Measurements from ENCODE around the gene CGNL1.

The CGNL1 gene

GRCh38 chr15:57376696-57377477 lies 582 bp downstream of the CGNL1 start:
- DNase-seq (ENCODE audit: low spot score) = peak; percentile 40

DNA sequence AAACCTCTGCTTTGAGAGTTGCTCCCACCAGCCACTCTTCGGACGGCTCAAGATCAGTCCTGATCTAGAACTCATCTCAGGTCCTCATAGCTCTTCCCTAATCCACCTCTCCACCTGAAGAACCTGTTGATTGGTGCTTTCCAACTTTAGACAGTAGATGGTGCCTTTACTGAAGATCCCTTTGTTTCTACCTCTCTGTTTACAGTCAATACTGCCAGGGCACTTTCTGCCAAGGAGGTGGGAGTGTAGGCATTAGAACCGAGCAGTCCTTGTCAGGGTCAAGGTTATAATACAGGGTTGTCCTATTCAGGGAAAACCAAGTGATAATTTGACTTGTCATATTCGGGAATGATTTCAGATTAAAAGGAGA lies 1.2 kb downstream of the CGNL1 start:
- TF ChIP-seq, protein P1, sequence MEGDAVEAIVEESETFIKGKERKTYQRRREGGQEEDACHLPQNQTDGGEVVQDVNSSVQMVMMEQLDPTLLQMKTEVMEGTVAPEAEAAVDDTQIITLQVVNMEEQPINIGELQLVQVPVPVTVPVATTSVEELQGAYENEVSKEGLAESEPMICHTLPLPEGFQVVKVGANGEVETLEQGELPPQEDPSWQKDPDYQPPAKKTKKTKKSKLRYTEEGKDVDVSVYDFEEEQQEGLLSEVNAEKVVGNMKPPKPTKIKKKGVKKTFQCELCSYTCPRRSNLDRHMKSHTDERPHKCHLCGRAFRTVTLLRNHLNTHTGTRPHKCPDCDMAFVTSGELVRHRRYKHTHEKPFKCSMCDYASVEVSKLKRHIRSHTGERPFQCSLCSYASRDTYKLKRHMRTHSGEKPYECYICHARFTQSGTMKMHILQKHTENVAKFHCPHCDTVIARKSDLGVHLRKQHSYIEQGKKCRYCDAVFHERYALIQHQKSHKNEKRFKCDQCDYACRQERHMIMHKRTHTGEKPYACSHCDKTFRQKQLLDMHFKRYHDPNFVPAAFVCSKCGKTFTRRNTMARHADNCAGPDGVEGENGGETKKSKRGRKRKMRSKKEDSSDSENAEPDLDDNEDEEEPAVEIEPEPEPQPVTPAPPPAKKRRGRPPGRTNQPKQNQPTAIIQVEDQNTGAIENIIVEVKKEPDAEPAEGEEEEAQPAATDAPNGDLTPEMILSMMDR (IDR thresholded peaks at IDR 0.05; ENCODE audit: extremely low read depth, missing control alignments) = no peak

More at GRCh38 chr15:57376696-57377477, 582 bp downstream of the CGNL1 start:
- TF ChIP-seq, protein P1 (IDR thresholded peaks at IDR 0.05; ENCODE audit: extremely low read depth, missing control alignments) = no peak

DNA sequence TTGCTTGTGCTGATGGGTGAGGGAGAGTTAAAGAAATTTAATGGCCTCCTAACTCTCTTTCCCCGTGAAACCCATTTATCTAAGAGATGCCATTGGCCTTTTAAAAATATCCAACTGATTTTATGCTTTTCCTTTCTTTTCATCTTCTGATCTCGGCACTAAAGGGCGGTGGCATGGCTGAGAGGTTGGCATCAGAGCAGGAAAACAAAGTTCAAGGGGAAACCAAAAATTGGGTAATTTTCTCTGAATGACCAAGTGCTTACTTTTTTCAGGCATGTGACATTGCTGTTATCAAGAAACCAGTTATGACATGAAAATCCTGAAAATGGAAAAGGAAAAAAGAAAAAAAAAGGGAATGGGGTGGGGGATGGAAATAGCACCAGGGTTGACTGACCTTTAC lies 3.2 kb downstream of the CGNL1 start:
- DNase-seq (ENCODE audit: low spot score) = no peak
- TF ChIP-seq, protein P1 (IDR thresholded peaks at IDR 0.05; ENCODE audit: extremely low read depth, missing control alignments) = no peak

More for the DNA sequence above, 1.2 kb downstream of the CGNL1 start:
- DNase-seq (ENCODE audit: low spot score) = no peak

DNA sequence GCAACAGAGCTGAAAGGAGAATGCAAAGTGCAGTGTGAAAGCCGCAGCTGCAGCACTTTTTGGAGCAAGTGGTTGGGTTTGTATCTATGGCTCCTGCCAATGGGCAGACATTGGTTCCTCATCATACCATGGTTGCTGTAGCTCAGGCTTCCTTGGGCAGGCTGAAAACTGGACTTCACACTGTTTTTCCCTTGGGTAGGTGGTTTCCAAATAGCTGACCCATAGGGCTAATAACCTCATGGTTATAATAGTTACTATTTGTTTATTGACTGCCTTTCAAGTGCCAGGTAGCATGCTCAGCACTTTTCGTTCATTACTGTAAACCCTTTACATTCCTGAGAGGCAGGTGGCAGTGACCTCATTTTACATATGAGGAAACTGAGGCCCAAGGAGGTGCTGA lies 4.5 kb downstream of the CGNL1 start:
- TF ChIP-seq, protein P1 (IDR thresholded peaks at IDR 0.05; ENCODE audit: extremely low read depth, missing control alignments) = no peak
- DNase-seq (ENCODE audit: low spot score) = no peak

DNA sequence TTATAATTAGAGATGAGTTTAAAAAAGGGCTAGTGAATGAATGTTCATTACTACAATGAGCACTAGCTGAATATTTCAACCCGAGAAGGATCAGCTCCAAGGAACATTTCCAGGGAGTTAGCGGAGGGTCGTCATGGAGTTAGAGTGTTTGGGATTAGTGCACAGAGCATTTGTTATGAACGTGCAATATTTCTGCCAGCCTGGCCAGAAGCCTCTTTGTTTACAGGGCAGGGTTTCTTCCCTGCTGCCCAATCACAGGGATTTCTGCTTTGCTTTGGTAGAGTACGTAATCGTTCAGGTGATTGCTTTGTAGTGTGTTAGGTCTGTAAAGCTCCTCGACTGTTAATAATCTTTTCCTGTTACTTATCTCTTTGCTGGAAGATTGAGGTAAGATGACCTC lies 5.9 kb downstream of the CGNL1 start:
- TF ChIP-seq, protein P1 (IDR thresholded peaks at IDR 0.05; ENCODE audit: extremely low read depth, missing control alignments) = no peak
- DNase-seq (ENCODE audit: low spot score) = no peak

GRCh38 chr15:57382969-57383368 lies 6.7 kb downstream of the CGNL1 start:
- DNase-seq (ENCODE audit: low spot score) = no peak
- TF ChIP-seq, protein P1 (IDR thresholded peaks at IDR 0.05; ENCODE audit: extremely low read depth, missing control alignments) = no peak

- TF ChIP-seq, protein P1 (IDR thresholded peaks at IDR 0.05; ENCODE audit: extremely low read depth, missing control alignments) = no peak
- DNase-seq (ENCODE audit: low spot score) = no peak
These were observed 7.7 kb downstream of the CGNL1 start for GRCh38 chr15:57384024-57384423.
